BE2C (cell line): ENCODE measurements around the gene SURF2.

Experiments used
- DNase-seq: peaks from one replicate; pipeline ENCODE4 v3.0.0-alpha.2; 2020
- H3K27me3 ChIP-seq: fragments of 250-450 bp; sonication (Bioruptor Pico); 2 replicates; pipeline ENCODE4 v1.5.1; 2020; ENCODE audit warnings: mild to moderate bottlenecking
- H3K36me3 ChIP-seq: fragments of 250-450 bp; sonication (Bioruptor Pico); 2 replicates; pipeline ENCODE4 v1.5.1; 2020; ENCODE audit warnings: mild to moderate bottlenecking
- H3K4me1 ChIP-seq: fragments of 250-450 bp; sonication (Bioruptor Pico); 2 replicates; pipeline ENCODE4 v1.5.1; 2020
- H3K4me3 ChIP-seq: 2 replicates; pipeline ENCODE4 v1.5.1; 2011; ENCODE audit warnings: low read depth, low read length
- H3K9me3 ChIP-seq: fragments of 250-450 bp; sonication (Bioruptor Pico); 2 replicates; pipeline ENCODE4 v1.5.1; 2020
- TF ChIP-seq, protein P1 (sequence below): IDR thresholded peaks from 2 replicates; pipeline ENCODE4 v1.5.1; 2012; ENCODE audit warnings: mild to moderate bottlenecking, low read depth, low read length

The SURF2 gene

DNA sequence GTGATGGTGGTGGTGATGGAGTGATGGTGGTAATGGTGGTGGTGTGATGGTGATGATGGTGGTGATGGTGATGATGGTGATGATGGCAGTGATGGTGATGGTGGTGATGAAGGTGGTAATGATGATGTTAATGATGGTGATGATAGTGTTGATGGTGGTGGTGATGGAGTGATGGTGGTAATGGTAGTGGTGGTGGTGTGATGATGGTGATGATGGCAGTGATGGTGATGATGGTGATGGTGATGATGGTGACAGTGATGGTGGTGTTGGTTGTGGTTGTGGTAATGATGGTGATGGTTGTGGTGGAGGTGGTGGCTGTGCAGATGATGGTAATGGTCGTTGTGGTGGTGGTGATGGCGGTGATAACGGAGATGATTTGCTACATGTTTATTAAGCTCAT lies 27.1 kb downstream of the SURF2 start:
- Histone ChIP-seq H3K9me3 (0 out of 2 replicates have a peak, but pooled peaks cover 2% of the 10 kb centered on the region), H3K4me3 (no peak overlapping the region), H3K27me3 (no peaks in the 10 kb centered on the region), H3K36me3 (no peaks in the 10 kb centered on the region), H3K4me1 (peaks cover under 1% of the 10 kb centered on the region; the same call in 1 of the 2 replicates)
- DNase-seq: no peak
- TF ChIP-seq, protein P1, sequence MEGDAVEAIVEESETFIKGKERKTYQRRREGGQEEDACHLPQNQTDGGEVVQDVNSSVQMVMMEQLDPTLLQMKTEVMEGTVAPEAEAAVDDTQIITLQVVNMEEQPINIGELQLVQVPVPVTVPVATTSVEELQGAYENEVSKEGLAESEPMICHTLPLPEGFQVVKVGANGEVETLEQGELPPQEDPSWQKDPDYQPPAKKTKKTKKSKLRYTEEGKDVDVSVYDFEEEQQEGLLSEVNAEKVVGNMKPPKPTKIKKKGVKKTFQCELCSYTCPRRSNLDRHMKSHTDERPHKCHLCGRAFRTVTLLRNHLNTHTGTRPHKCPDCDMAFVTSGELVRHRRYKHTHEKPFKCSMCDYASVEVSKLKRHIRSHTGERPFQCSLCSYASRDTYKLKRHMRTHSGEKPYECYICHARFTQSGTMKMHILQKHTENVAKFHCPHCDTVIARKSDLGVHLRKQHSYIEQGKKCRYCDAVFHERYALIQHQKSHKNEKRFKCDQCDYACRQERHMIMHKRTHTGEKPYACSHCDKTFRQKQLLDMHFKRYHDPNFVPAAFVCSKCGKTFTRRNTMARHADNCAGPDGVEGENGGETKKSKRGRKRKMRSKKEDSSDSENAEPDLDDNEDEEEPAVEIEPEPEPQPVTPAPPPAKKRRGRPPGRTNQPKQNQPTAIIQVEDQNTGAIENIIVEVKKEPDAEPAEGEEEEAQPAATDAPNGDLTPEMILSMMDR: no peak

DNA sequence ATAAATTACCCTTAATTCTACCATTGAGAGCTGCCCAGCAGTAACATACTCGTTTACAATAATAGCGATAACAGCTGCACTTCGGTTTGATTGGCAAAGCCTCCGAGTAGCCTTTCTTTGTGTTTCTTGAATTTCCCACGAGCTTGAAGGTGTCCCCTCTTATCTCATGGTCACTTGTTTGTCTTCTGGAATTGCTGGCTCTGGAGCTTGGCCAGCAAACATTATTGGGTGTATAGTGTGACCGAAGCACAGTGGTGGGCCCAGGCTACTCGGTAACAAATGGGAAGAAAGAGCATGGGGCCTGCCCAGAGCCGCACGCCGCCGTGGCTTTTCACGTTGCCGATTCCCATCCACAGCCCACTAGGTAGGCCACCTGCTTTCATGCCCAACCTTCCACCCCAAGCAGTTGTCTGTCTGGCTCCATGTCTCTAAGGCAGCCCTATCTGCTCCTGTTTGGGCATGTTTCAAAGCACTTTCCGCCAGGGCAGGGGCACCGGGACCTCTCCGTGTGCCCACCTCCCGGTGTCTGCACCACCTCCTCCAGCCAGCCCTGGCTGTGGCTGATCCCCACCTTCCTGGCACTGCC lies 28.5 kb downstream of the SURF2 start:
- TF ChIP-seq, protein P1: no peak
- H3K4me1 ChIP-seq: no peaks in the 10 kb centered on the region
- no peaks in the 10 kb centered on the region for H3K36me3 ChIP-seq
- H3K27me3 ChIP-seq: no peaks in the 10 kb centered on the region
- no peak for DNase-seq
- no peak overlapping the region for H3K4me3 ChIP-seq
- H3K9me3 ChIP-seq: 0 out of 2 replicates have a peak, but pooled peaks cover 2% of the 10 kb centered on the region

DNA sequence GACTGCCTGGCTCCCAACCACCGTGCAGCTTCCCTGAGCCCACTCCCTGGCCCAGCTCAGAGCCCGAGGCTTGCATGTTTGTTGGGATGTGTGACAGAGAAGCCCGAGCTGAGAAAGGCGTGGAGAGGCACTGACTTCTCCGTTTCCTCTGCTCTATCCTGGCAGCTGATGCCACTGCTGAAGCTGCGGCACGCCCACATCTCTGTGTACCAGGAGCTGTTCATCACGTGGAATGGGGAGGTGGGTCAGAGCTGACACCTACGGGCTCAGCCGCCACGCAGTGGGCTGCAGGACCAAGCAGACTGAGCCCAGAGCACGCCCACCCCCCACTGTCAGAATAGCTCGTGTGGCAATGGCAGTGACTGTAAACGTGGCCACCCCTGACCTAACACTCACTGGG lies 29.1 kb downstream of the SURF2 start:
- Histone ChIP-seq H3K27me3 (no peaks in the 10 kb centered on the region), H3K9me3 (0 out of 2 replicates have a peak, but pooled peaks cover 2% of the 10 kb centered on the region), H3K4me3 (no peak overlapping the region), H3K36me3 (no peaks in the 10 kb centered on the region), H3K4me1 (no peaks in the 10 kb centered on the region)
- TF ChIP-seq, protein P1: no peak
- DNase-seq: no peak

DNA sequence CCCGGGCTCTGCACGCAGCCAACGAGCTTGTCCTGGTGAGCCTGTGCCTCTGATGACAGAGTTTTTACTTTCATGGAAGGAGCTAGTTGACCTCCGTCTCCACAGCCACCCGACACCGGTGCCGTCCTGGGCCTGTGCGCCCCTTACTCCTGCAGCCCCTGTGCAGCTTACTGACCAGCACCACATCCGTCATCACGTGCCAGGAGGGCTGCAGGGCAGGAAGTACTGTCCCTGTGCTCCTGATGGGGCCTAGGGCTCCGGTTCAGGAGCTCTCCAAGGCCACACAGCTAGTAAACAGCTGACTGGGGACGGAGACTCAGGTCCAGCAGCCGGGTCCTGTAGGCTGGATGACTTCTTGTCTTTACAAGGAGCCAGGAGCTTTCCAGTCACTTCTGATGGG lies 30.0 kb downstream of the SURF2 start:
- H3K4me1 ChIP-seq: no peaks in the 10 kb centered on the region
- H3K9me3 ChIP-seq: 0 out of 2 replicates have a peak, but pooled peaks cover 2% of the 10 kb centered on the region
- H3K4me3 ChIP-seq: no peak overlapping the region
- TF ChIP-seq, protein P1: no peak
- H3K27me3 ChIP-seq: no peaks in the 10 kb centered on the region
- no peaks in the 10 kb centered on the region for H3K36me3 ChIP-seq
- no peak for DNase-seq

DNA sequence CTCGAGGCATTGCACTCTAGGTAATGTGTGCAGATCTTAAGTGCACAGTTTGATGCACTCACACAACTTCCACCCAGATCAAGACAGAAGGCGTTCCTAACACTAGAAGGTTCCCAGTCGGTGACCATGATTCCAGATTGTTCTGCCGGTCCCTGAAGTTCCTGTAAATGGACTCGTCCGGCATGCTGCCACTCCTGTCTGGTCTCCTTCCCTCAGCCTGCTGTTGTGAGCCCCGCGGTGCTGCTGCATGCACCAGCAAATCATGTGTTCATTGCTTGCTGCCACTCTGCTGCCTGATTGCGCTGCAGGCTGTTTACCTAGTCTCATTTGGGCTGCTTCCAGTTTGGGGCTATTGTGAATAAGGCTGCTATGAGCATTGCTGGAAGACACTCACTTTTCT lies 31.3 kb downstream of the SURF2 start:
- DNase-seq: no peak
- TF ChIP-seq, protein P1: no peak
- H3K36me3 ChIP-seq: no peaks in the 10 kb centered on the region

DNA sequence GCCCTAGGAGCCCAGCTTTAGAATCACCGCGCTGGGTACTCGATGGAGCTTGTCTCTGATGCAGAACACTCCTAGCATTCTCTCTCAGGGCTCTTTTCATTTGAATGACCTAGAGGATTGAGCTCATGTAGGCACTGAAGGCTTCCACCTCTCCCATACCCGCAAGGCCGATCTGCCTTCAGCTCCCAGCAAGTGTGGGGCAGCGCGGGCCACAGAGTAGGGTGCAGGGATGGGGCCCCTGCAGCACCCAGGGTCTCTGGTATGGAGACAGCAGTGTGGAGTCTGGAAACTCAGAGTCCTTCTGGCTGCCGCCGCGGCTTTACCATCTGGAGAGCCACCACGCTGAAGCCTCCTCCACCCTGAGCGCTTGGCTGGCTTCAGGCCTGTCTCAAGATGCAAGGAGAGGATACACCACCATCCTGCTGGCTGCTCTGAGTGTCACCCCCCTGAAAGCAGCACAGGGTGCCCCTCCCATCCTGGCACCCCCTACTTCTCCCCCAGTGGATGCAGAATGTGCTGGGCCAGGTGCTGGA lies 32.7 kb downstream of the SURF2 start:
- no peaks in the 10 kb centered on the region for H3K36me3 ChIP-seq
- H3K9me3 ChIP-seq: no peaks in the 10 kb centered on the region
- no peak overlapping the region for H3K4me3 ChIP-seq
- H3K4me1 ChIP-seq: no peaks in the 10 kb centered on the region
- TF ChIP-seq, protein P1: no peak
- no peak for DNase-seq
- H3K27me3 ChIP-seq: no peaks in the 10 kb centered on the region

More for the DNA sequence above, 31.3 kb downstream of the SURF2 start:
- H3K4me3 ChIP-seq: no peak overlapping the region
- no peaks in the 10 kb centered on the region for H3K27me3 ChIP-seq
- H3K9me3 ChIP-seq: no peaks in the 10 kb centered on the region
- no peaks in the 10 kb centered on the region for H3K4me1 ChIP-seq
